DMS 273 (cell line): ENCODE measurements around the gene PRDM1.

ENCODE experiments used
- DNase-seq: peaks from one replicate; lab custom pipeline; 2025; ENCODE audit not compliant: unreplicated experiment; lab: John Stamatoyannopoulos, UW

PRDM1 gene

DNA sequence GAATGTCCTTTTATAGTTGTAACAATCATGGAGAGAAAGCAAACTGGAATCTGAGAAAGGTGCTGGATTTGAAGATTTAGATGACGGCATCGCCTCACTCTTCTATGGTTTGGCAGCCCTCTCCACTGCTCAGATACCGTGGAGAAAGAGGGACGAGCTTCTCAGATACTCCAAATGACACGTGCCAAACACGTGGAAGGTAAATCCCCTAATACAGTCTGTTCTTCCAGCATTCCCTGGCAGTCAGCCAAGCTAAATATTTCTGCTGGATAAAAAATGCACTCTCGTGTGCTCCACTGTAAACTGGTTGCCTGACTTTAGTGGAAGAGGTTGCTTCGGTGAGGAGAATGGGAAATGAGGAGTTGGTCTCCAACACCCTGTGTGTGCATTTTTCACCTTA, 16.7 kb upstream of the PRDM1 start:
- peak; percentile 94 for DNase-seq

DNA sequence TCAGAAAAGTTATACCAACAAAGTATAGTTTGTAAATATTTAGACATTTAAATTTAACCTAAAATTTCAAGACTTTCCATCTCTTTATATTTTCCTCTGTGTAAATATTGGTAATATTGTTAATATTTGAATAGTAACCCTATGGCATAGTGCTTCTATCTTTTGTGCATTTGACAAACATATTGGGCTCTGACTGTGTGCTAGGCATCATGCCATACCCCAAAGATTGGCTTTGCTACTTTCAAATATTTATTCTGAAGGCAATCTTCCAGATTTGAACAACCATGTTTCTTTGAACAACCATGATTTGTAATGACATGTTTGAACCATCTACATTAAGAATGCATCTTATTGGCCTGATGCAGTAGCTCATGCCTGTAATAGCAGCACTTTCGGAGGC, 15.5 kb upstream of the PRDM1 start:
- peak; percentile 29 for DNase-seq

DNA sequence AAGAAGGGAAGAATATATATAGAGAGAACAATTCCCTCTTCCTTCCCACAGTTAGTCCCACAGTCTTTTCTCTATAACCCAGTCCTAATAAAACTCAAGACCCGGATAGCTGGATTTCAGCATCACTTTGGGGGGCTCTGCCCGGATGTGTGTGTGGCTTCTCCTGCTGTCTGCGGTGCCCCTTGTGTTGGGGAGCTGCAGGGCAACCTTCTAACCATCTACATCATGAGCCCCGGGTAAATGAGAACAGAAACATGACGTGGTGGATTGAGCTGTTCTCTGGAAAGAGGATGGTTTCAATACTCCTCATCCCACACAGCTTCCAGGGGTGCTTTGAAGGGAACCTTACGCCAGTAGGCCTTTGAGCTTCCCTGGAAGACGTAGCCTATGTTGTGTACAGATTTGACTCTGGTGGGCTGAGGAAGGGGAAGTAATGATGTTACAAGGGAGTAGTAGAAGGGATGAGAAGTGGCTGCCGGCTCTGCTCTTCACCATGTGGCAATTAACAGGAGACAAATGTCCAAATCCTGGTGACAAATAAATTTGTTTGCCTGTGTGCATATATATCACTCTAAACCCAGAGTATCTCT, 13.5 kb upstream of the PRDM1 start:
- DNase-seq = no peak

DNA sequence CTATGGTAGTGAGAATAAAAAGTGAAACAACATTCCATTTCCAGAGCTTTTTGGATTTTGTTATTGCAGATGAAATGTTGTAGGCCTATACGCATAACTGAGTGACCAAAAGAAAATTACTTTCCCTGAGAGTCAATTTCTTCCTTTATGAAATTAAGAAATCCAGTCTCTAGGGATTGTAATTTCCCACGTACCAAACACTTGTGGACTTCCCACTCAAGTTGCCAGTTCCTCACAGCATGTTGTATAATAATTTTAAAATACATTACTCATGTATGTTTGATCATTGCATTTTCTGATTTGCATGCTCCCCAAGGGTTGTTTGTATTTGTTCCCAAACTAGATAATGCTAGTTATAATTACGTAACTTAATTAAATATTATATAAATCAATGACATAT, 12.0 kb upstream of the PRDM1 start:
- no peak for DNase-seq

DNA sequence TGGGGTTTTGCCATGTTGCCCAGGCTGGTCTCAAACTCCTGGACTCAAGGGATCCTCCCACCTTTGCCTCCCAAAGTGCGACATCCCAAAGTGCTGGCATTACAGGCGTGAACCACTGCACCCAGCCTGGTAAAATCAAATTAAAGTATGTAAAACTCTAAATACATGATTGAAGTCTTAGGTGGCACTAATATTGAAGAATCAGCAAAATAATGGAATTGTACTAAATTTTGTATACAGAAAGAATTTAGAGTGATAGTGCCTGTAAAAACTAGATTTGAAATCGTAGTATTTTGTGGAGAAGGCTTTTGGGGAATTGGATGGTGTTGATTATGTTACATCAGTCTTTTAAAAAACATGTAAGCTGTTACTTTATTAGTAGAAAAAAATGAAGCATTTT, 10.0 kb upstream of the PRDM1 start:
- no peak for DNase-seq

DNA sequence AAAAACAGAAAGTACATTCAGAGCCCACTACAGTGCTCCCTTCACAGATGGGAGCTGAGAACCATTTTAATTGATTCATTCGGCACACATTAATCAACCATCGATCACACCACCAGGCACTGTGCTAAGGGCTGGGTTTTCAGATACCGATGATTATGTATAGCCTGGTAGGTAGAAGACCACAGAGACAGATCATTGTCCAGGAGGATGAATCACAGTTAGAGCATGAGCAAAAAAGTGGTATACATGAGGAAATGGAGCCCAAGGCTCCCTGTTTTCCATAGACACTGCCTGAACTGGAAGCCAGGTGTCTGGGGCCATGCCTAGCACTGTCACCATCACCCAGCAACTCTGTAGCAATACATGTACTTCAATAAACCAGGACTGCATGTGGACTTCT, 9.0 kb upstream of the PRDM1 start:
- DNase-seq = no peak

DNA sequence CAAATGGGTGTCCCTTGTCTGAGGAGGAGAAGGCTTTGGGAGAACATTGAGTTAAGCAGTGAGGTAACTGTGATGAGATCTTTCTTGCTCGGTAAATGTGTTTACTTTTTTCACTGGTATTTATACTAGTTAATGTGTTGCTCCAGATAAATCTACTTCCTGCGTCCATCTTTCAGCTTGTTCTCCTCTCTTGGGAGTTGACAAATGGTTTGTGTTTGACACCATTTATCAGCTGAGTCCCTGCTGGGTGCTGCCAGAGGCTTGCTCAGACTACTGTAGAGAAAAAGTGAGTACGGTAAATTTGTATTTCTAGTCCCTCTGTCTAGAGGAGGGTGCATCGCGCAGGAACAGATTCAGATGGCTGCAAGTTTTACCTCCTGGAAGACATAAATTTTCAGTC, 8.3 kb upstream of the PRDM1 start:
- DNase-seq = no peak

DNA sequence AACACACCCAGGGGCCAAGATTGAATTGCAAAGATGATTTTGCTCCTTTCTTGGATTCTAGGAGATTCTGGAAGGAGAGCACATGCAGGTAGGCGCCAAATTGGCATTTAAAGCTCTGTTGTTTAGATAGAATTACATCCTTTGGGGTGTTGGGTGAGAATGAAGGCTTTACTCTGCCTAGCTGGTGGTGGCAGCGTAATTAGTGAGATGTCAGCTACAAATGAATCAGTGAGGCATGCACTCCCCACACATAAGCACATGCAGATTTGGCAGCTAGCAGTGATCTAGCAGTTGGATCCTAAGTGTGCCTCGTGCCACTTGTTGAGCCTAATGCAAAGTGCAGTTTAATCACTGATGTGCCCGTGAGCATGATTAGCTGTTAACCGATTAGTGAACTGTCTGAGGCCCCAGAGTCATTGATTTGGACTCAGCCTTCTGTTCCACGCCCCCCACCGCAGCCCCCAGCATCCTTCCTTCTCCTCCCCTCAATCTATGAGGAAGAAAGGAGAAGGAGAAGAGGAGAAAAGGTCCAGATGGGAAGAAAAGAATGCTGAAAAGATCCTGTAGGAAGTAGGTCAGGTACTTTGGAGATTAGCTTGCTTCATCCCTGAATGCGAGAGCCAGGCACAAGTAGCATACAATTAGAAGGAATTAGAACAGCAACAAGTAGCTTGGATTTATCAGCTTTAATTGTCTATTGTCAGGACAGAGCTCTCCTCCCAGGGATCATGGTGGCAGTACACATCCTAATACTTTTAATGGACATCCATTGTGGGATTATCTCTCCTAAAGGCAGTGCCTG, 6.0 kb upstream of the PRDM1 start:
- peak; percentile 12 for DNase-seq

DNA sequence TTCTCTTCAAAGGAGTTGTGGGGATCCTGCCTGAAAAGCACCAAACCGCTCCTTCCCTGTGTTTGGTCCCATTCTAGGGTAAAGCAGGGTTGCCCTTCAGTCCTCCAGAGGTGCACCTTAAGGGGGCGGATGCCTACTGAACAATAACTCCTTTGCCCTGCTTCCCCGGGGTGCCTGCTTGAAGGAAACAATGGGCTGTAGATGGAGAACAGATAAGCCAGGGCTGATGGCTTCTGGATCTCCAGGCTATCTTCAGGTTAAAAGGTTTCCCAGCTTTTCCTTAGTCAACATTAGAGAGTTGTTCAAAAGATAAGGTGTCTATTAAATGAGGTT, 5.4 kb upstream of the PRDM1 start:
- no peak for DNase-seq

DNA sequence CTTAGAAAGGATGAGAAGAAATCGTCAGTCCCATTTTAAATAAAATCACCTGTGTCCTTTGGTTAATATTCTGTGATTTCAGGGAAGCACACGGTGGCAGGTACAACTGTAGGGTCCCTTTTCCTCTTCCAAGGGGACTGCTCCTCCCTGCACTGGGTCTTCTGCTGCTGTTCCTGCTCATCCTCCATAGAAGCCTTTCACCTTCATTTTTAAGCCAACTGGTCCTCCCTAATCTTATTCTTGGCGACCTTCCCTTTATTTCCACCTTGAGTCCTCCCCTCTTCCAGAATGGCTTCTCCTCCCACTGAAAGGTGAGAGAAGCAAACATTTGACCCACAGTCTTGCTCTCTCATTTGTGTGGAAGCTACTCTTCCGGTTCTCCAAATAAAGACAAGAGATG, 4.4 kb upstream of the PRDM1 start:
- DNase-seq = no peak

DNA sequence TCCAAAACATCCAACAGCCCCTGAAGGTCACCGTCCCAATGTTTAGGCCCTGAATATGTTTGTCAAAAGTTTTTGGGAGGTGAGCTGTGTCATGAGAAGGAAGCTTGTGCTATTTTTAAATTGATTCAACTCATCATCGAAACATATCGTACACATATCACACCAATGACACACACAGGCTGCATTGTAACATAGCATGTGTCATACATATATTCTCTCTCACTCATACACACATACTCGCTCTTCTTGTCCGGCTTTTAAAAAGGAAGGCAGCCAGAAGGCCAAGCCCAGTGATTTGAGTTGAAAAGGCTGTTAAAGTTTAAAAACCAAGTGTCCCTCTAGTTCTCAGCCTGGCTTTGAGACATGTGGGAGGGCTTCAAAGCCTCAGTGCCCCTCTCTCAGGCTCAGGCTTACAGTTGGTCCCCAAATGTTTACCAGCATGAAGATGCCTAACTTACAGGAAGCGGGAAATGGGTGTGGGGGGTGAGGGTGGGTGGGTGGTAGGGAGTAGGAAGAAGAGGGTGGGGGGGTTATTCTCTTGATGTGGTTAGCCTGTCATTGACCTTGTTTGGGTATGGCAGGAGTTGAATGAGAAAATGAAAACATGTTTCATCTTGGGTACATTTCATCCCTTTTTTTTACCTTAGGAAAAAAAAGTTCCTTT, 3.3 kb upstream of the PRDM1 start:
- no peak for DNase-seq

DNA sequence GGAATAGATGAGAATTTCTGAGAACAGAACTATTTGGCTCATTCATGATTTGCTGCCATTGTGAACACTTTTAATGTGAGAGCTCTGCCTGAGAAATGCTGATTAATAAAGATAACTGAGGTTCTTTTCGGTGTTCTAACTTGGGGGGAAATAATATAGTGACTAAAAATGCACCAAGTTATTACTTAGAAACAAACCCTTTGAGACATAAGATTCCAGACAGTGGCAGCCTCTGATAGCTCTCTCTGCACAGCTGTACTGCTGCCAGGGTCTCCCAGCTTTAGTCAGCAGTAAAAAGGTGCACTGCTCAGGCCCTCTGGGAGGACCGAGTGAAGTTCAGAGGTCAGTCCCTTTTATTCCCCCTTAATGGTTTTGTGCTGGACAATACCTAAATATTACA, 2.5 kb upstream of the PRDM1 start:
- DNase-seq = no peak

DNA sequence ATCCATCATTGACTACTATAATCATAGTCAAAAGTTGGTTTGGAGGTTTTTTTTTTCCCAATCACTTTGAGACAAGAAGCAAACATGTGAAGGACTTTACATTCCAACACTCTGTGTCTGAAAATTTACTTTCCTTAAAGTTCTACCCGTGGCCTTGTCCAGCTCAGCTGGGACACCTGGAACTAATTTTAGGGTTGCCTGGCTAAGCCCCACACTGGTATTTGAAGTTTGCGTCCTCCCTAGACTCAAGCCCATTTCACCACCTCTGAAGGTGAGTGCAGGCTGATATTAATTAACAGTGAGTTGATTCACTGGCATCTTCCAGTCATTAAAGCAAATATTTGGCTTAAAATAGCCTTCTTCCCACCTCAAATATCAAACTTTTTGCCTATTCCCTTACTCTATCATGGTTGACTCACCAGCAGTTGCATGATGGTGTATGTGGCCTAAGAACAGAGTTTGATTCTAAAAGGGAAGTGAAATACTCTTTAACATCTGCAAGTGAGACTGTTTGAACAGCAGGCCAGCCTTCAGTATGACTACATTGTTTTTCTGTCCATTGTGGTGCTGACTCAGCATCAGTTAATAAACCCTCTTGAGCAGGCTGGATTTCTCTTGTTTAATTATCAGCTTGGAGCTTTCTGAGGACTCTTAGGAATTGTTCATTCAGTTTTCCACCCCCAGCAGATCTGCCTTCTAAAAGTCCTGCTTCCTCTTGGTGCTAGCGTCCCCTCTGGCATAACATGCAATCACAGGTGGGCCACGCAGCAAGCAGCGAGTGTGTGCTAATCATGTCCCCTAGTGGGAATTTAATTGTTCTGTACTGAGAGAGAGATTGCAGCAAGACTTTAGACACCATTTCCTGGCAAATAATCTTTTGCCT, 1.8 kb upstream of the PRDM1 start:
- peak; percentile 89 for DNase-seq

DNA sequence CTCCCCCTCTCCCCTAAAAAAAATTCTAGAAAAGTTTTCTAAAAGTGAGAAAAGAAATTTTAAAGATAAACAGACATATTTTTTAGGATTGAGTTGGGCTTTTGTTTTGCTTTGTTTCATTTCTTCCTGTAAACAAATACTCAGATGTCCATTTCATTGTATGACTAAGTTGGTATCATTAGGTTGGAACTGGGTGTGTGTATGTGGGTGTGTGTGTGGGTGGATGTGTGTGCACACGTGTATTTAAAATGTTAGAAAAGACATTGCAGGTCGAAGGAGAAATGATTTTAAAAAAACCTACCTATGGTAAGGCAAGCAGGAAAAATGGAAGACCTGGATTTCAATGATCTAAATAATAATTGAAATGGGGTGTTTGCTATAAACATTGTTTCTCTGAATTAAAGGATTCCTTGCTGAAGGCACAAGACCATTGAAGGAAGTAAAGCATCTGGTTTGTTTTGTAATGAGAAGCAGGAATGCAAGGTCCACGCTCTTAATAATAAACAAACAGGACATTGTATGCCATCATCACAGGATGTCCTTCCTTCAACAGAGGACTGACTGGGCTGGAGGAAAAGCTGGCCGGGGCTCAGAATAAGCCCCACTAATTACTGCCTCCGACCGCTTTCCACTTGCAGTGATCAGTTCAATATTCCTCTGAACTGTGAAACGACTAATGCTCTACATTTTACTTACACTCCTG, 996 bp upstream of the PRDM1 start:
- peak; percentile 44 for DNase-seq

DNA sequence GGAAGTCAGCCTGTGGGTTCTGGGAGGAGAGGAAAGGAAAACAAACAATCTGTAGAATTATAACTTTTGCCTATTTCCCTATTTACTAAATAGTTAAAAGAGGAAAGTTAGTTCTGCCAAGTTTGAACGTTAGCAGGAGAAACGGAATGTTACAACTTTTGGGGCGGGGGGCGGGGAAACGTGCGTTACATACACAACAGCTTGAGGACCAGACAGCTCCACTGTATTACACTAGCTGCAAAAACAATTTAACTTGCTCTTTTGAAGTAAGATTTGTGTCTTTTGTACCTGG, 498 bp upstream of the PRDM1 start:
- no peak for DNase-seq

DNA sequence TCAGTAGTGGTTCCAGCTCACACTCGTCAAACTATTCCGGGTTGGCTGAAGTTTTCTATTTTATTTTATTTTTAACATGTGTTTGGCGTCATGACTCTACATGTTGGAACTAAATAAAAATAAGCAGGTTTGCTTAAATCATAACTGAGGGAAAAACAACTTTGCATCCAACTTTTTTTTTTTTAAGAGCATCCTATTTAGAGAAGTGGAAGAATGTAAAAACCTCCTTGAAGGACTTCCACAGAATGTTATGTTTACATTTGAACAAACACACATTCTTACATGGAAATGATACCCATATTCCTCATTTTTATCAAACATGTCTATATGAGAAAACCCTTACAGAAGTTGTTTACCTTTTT, 659 bp downstream of the PRDM1 start:
- DNase-seq = no peak

DNA sequence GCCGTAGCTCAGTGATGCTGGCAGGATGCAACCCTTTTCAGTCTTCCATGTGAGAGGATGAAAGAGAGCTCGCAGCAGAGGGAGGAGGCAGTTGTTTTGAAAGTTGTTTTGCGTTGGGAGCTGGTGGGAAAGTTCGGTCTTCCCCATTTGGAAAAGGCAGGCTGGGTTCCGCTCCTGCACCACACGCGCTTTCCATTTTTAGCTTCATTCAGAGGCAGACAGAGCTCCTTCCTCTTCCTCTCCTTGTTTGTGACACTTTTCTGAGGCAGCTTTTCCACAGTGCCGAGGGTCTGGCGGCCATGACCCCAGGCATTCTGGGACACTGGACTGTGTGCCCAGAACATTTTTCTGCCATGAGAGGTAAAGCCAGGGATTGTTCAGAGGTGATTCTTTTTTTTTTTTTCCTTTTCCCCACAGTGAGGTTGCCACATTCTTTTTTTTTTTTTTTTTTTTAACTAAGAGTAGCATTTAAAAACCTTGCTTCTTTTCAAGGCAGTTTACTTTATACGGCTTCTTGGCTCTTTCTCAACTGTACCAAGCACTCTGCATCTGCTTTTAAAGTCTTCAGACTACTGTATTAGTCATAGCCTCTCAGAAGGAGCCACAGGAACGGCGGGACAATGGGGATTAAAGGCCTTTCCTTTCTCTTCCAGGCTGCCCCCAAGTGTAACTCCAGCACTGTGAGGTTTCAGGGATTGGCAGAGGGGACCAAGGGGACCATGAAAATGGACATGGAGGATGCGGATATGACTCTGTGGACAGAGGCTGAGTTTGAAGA, 1.6 kb downstream of the PRDM1 start:
- DNase-seq = peak; percentile 38

DNA sequence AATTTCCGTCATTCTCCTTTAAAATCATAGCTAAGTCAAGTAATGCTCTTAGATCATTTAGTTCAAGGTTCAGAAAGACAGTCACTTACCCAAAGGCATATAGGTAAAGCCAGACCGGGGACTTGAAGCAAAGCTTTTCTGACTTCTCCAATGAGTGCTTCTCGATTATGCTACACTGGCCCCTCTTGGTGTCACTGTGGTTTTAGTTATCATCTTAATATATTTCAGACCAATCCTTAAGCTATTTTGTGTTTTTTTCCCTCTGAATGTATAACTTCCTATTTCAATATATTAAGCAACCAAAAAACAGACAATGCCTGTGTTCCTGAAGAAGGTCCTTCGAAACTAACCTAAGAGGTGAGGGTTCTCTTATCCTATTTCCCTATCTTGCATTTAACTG, 3.9 kb downstream of the PRDM1 start:
- DNase-seq = peak; percentile 19

DNA sequence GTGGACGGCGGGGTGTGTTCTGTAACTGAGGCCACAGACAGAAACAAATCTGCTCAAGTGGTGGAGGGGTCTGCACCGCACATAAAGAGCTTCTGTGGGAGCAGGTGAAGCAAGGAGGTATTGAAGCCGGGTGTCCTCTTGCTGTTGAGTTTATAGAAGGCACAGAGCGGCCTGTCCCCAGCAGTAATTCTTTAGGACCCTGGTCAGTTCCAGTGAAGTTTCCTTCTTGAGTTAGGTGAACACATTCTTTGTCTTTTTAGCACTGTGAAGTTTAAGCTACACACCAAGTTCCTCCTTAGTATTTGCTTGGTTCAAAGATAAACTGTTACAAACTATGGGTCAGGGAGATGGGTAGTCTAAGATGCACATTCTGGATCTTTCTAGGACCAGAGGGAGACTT, 6.1 kb downstream of the PRDM1 start:
- no peak for DNase-seq

DNA sequence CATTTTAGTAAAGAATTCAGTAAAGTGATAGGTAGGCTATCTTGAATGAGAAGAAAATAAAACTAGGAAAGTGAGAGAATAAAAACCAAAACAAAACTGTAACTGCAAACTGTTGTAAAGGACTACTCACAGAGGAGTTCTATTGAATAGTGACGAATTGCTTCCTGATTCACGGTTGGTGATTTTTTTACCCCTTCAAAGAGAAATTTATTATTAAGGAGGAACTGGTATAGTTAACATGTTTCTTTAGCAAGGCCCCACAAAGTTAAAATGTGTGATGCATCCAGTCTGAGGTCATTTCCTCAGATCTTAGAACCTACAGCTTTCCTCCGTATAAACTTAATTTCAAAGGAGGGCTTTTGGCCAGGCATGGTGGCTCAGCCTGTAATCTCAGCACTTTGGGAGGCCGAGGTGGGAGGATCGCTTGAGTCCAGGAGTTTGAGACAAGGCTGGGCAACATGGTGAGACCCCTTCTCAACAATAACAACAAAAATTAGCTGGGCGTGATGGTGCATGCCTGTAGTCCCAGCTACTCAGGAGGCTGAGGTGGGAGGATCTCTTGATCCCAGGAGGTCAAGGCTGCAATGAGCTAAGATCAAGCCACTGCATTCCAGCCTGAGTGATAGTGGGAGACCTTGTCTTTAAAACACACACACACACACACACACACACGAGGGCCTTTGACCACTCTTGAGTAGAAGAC, 8.3 kb downstream of the PRDM1 start:
- no peak for DNase-seq
